SK-N-SH treated with all-trans-retinoic acid at 6 μM for 48 hours (cell line): Measurements from ENCODE around the gene CREB3L2.

ENCODE experiments used
- ATAC-seq: fragments of 200-7000 bp; cut with Tn5 transposase; 3 replicates; pipeline ENCODE4 v1.9.1; 2020; ENCODE audit warnings: mild to moderate bottlenecking, moderate library complexity
- ARNTL ChIP-seq: fragments of 450-650 bp; formaldehyde crosslinking; IDR thresholded peaks from 2 replicates; pipeline ENCODE4 v1.5.0; 2020; ENCODE audit warnings: low read depth, mild to moderate bottlenecking, moderate library complexity, borderline replicate concordance
- BACH2 ChIP-seq: fragments of 250-450 bp; sonication (Bioruptor Pico); IDR thresholded peaks from 2 replicates; pipeline ENCODE4 v1.9.0; 2021; ENCODE audit warnings: mild to moderate bottlenecking, borderline replicate concordance
- CREB5 ChIP-seq: fragments of 250-450 bp; sonication (Bioruptor Pico); IDR thresholded peaks from 2 replicates; pipeline ENCODE4 v1.5.1; 2020; ENCODE audit warnings: low read depth, mild to moderate bottlenecking, moderate library complexity
- CSDC2 ChIP-seq: fragments of 250-450 bp; sonication (Bioruptor Pico); IDR thresholded peaks from 2 replicates; pipeline ENCODE4 v1.5.0; 2020; ENCODE audit warnings: mild to moderate bottlenecking, moderate library complexity
- CSRNP3 ChIP-seq: fragments of 250-450 bp; sonication (Bioruptor Pico); IDR thresholded peaks from 2 replicates; pipeline ENCODE4 v1.5.1; 2021; ENCODE audit warnings: mild to moderate bottlenecking, moderate library complexity
- ESRRG ChIP-seq: fragments of 250-450 bp; sonication (Bioruptor Pico); IDR thresholded peaks from 2 replicates; pipeline ENCODE4 v1.6.1; 2021; ENCODE audit warnings: mild to moderate bottlenecking
- GLIS3 ChIP-seq: fragments of 250-450 bp; sonication (Bioruptor Pico); IDR thresholded peaks from 2 replicates; pipeline ENCODE4 v1.5.0; 2020; ENCODE audit warnings: mild to moderate bottlenecking, moderate library complexity
- OSR1 ChIP-seq: fragments of 250-450 bp; sonication (Bioruptor Pico); IDR thresholded peaks from 2 replicates; pipeline ENCODE4 v1.8.0; 2022; ENCODE audit warnings: moderate library complexity, mild to moderate bottlenecking, inconsistent platforms
- PATZ1 ChIP-seq: fragments of 250-450 bp; sonication (Bioruptor Pico); IDR thresholded peaks from 2 replicates; pipeline ENCODE4 v1.8.0; 2020; ENCODE audit warnings: mild to moderate bottlenecking, moderate library complexity, borderline replicate concordance
- PPARA ChIP-seq: fragments of 250-450 bp; sonication (Bioruptor Pico); IDR thresholded peaks from 2 replicates; pipeline ENCODE4 v1.5.0; 2020; ENCODE audit warnings: mild to moderate bottlenecking, borderline replicate concordance
- RARB ChIP-seq: fragments of 250-450 bp; sonication (Bioruptor Pico); IDR thresholded peaks from 2 replicates; pipeline ENCODE4 v1.8.0; 2021; ENCODE audit warnings: mild to moderate bottlenecking, moderate library complexity
- SNAI2 ChIP-seq: fragments of 250-450 bp; sonication (Bioruptor Pico); IDR thresholded peaks from 2 replicates; pipeline ENCODE4 v1.5.0; 2020; ENCODE audit warnings: mild to moderate bottlenecking, moderate library complexity
- TCF4 ChIP-seq: fragments of 250-450 bp; sonication (Bioruptor Pico); IDR thresholded peaks from 2 replicates; pipeline ENCODE4 v1.8.0; 2021; ENCODE audit warnings: mild to moderate bottlenecking, moderate library complexity, borderline replicate concordance
- TOX ChIP-seq: fragments of 250-450 bp; sonication (Bioruptor Pico); IDR thresholded peaks from 2 replicates; pipeline ENCODE4 v1.8.0; 2021; ENCODE audit warnings: mild to moderate bottlenecking, moderate library complexity, borderline replicate concordance
- TSHZ2 ChIP-seq: fragments of 250-450 bp; sonication (Bioruptor Pico); IDR thresholded peaks from 2 replicates; pipeline ENCODE4 v1.5.0; 2020; ENCODE audit warnings: mild to moderate bottlenecking, moderate library complexity
- ZC3H10 ChIP-seq: fragments of 250-450 bp; sonication (Bioruptor Pico); IDR thresholded peaks from 2 replicates; pipeline ENCODE4 v1.5.1; 2021; ENCODE audit warnings: mild to moderate bottlenecking, moderate library complexity
- ZFP3 ChIP-seq: fragments of 250-450 bp; sonication (Bioruptor Pico); IDR thresholded peaks from 2 replicates; pipeline ENCODE4 v1.5.0; 2020; ENCODE audit warnings: mild to moderate bottlenecking, moderate library complexity
- ZFP30 ChIP-seq: fragments of 450-650 bp; formaldehyde crosslinking; IDR thresholded peaks from 2 replicates; pipeline ENCODE4 v1.5.0; 2022; ENCODE audit warnings: mild to moderate bottlenecking, moderate library complexity
- ZNF565 ChIP-seq: fragments of 450-650 bp; formaldehyde crosslinking; conservative IDR thresholded peaks from 2 replicates; pipeline ENCODE4 v1.5.0; 2020; ENCODE audit warnings: low read depth, mild to moderate bottlenecking, moderate library complexity
- ZNF8 ChIP-seq: fragments of 450-650 bp; formaldehyde crosslinking; IDR thresholded peaks from 2 replicates; pipeline ENCODE4 v1.5.0; 2020; ENCODE audit warnings: mild to moderate bottlenecking, moderate library complexity

Gene CREB3L2

GRCh38 chr7:137940218-137940617, 61.7 kb downstream of the CREB3L2 start (continued):
- TF ChIP-seq ZFP30 (no peak), SNAI2 (CRISPR knock-in tag) (no peak), ZC3H10 (no peak)

DNA sequence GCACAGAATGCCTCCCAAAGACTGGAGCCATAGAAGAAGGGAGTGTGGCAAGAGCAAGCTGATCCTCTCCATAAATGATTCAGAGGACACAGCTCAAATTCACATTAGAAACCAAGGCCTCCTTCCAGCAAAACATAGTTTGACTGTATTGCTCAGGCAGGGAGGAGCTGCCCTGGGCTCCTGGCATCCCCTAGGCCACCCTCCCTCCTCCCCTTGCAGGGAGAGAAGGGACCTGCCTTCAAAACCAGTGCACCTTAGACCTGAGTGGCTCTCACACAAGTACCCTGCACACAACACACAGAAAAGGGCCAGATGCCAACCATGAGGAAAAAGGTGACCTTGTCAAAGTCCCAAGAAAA, 64.7 kb downstream of the CREB3L2 start:
- TF ChIP-seq ZC3H10 (no peak), TCF4 (no peak), BACH2 (CRISPR knock-in tag) (no peak), TSHZ2 (CRISPR knock-in tag) (no peak), TOX (CRISPR knock-in tag) (no peak), ZFP30 (no peak)
- TF ChIP-seq, all 23 proteins: peak for 0
- peak; percentile 27 for ATAC-seq

- TF ChIP-seq BACH2 (CRISPR knock-in tag) (no peak), CSDC2 (CRISPR knock-in tag) (no peak), TCF4 (no peak), PPARA (no peak), CREB5 (no peak), TOX (CRISPR knock-in tag) (no peak), PATZ1 (CRISPR knock-in tag) (no peak), ZFP30 (no peak), ARNTL (CRISPR knock-in tag) (no peak), OSR1 (CRISPR knock-in tag) (no peak), RARB (no peak), ZFP3 (CRISPR knock-in tag) (no peak), ESRRG (CRISPR knock-in tag) (no peak), SNAI2 (CRISPR knock-in tag) (no peak), CSRNP3 (no peak)
- ATAC-seq: no peak
Measured at GRCh38 chr7:137936509-137937201, 65.2 kb downstream of the CREB3L2 start.

GRCh38 chr7:137935884-137936508, 65.9 kb downstream of the CREB3L2 start:
- TF ChIP-seq TSHZ2 (CRISPR knock-in tag) (no peak), CREB5 (no peak), ZNF565 (CRISPR knock-in tag) (no peak), RARB (no peak), TCF4 (no peak), TOX (CRISPR knock-in tag) (no peak), GLIS3 (CRISPR knock-in tag) (no peak), ZNF8 (CRISPR knock-in tag) (no peak), BACH2 (CRISPR knock-in tag) (no peak)
- no peak for ATAC-seq
